Measurements from ENCODE around the gene PGA5. TPM values are rescaled to one million over a fixed set of nuclear protein-coding genes. Genes with fewer than 3 reads are reported as not detected.

Gene PGA5
- total and polyA plus RNA-seq, 10 donors, result 0.06 to 3.3 (median 1.4) TPM; not detected in 1

DNA sequence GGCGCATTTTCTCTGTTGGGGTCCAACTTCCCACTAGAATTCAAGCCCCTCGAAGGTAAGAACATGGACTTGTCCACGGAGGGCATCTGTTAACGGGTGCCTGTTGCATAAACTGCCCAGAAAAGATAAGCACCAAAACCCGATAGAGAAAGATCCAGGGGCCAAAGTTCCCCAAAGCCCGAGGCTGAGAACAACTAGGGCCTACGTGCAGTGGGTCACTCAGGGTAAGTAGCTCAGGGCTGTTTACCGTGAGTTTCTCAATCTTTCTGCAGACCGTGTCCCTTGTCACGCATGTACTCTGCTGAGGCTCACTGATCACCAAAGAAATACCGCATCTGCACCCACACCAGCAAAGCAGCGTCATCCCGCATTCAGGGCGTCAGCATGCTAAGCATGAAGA, 24.4 kb downstream of the PGA5 start:
- Histone ChIP-seq H3K9me3 (no peaks in the 10 kb centered on the region), H3K4me3 (no peak overlapping the region), H3K36me3 (no peaks in the 10 kb centered on the region), H3K4me1 (no peaks in the 10 kb centered on the region), H3K27ac (no peak overlapping the region), H3K27me3 (replicated peaks in 1 of 7) (no peaks in the 10 kb centered on the region)
- intact Hi-C loops (cut with DNase I; ENCODE audit: low total_unique reads), result no loop called here
- 89 to 95% (median 93%) methylated on average over 11 to 14 of the region's 14 CpGs for WGBS, 5 donors
- DNase-seq, result no peak
- TF ChIP-seq POLR2A (IDR thresholded peaks at IDR 0.05), result no peak
- TF ChIP-seq, protein P1, sequence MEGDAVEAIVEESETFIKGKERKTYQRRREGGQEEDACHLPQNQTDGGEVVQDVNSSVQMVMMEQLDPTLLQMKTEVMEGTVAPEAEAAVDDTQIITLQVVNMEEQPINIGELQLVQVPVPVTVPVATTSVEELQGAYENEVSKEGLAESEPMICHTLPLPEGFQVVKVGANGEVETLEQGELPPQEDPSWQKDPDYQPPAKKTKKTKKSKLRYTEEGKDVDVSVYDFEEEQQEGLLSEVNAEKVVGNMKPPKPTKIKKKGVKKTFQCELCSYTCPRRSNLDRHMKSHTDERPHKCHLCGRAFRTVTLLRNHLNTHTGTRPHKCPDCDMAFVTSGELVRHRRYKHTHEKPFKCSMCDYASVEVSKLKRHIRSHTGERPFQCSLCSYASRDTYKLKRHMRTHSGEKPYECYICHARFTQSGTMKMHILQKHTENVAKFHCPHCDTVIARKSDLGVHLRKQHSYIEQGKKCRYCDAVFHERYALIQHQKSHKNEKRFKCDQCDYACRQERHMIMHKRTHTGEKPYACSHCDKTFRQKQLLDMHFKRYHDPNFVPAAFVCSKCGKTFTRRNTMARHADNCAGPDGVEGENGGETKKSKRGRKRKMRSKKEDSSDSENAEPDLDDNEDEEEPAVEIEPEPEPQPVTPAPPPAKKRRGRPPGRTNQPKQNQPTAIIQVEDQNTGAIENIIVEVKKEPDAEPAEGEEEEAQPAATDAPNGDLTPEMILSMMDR (IDR thresholded peaks at IDR 0.05 in 8 of 11, conservative IDR thresholded peaks at IDR 0.05 in 3 of 11), result no peak
- no peak for TF ChIP-seq POLR2AphosphoS5 (IDR thresholded peaks at IDR 0.05)

DNA sequence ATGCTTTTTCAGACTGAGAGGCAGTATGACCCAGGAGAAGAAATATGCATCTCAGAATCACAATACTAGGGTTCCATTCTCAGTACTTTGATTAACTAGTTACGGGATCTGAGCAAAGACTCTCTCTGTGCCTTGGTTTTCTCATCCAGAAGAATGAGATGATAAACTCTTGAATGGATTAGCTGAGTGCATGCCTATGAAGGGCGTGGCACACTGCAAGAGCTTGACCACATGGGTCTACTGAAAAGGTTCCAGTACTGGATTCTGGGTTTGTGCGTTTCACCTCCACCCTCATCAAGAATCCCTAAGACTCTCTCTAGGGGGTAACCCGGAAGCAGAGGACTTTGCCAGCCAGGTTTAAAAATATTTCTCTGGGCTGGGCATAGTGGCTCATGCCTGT, 25.6 kb downstream of the PGA5 start:
- Histone ChIP-seq H3K9me3 (no peaks in the 10 kb centered on the region), H3K27me3 (replicated peaks in 1 of 7) (no peaks in the 10 kb centered on the region), H3K36me3 (no peaks in the 10 kb centered on the region), H3K27ac (no peak overlapping the region), H3K4me3 (no peak overlapping the region), H3K4me1 (no peaks in the 10 kb centered on the region)
- intact Hi-C loops (cut with DNase I; ENCODE audit: low total_unique reads), result no loop called here
- TF ChIP-seq, protein P1 (IDR thresholded peaks at IDR 0.05 in 8 of 11, conservative IDR thresholded peaks at IDR 0.05 in 3 of 11), result no peak
- no peak for TF ChIP-seq POLR2AphosphoS5 (IDR thresholded peaks at IDR 0.05)
- TF ChIP-seq POLR2A (IDR thresholded peaks at IDR 0.05), result no peak
- WGBS, 5 donors, result 82 to 97% (median 91%) methylated on average over 4 of the region's 4 CpGs
- DNase-seq, result no peak

DNA sequence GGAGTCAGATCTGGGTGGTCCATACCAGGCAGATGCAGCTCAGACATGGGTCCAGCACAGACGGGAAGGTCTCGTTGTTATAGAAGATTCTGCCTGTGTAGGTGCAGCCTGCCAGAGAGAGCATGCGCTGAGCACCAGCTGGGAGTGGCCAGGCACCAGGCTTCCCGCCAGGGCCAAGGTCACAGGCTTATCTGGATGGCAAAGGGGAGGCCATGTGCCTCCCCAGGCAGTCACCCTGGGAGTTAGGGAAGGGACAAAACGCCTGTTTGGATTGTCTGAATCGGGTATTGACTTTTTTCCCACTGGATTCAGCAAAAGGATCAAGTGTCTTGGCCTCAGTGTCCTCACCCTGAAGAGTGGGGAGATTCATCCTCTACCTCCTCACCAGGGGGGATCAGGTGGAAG, 26.5 kb downstream of the PGA5 start:
- no peak for DNase-seq
- no peaks in the 10 kb centered on the region for H3K4me1 ChIP-seq
- TF ChIP-seq POLR2AphosphoS5 (IDR thresholded peaks at IDR 0.05), result no peak
- TF ChIP-seq, protein P1 (IDR thresholded peaks at IDR 0.05 in 8 of 11, conservative IDR thresholded peaks at IDR 0.05 in 3 of 11), result no peak
- no peak for TF ChIP-seq POLR2A (IDR thresholded peaks at IDR 0.05)
- no peaks in the 10 kb centered on the region for H3K9me3 ChIP-seq
- H3K27ac ChIP-seq, result no peak overlapping the region
- 51 to 91% (median 72%) methylated on average over 4 to 6 of the region's 6 CpGs for WGBS, 5 donors
- H3K4me3 ChIP-seq, result no peak overlapping the region
- no peaks in the 10 kb centered on the region for H3K27me3 ChIP-seq (replicated peaks in 1 of 7)
- intact Hi-C loops (cut with DNase I; ENCODE audit: low total_unique reads), result no loop called here
- no peaks in the 10 kb centered on the region for H3K36me3 ChIP-seq

DNA sequence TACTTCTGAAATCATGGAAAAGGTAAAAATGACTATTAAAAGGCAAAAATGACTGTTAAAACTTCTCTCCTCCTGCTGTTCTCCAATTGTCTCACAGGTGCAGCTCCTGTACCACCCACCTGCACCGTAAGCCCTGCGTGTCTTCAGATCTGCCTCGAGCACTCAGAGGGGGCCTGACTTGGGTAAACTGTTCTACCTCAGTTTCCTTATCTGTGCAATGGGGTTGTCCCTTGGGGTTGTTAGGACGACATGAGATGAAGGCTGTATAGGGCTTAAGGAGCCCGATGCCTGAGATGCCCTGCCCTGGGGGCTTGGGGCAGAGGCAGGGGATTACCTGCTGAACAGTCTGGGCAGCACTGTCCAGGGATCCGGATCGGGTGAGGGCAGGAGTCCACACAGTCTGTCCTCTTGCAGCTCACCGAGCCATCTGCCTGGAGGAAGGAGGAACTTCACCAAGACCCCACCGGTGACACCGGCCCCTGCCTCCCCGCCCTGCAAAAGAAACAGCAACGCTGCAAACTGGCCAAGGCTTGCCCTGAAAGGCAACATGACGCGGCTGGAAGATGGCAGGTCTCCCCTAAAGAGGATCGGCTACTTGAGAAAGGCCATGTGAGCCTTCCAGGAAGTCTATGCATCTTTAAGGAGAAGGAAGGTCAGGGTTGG, 27.7 kb downstream of the PGA5 start:
- 89 to 94% (median 92%) methylated on average over 15 of the region's 15 CpGs for WGBS, 5 donors
- no peaks in the 10 kb centered on the region for H3K27me3 ChIP-seq (replicated peaks in 1 of 7)
- DNase-seq, result no peak
- intact Hi-C loops (cut with DNase I; ENCODE audit: low total_unique reads), result no loop called here
- no peaks in the 10 kb centered on the region for H3K9me3 ChIP-seq
- H3K4me1 ChIP-seq, result no peaks in the 10 kb centered on the region
- TF ChIP-seq POLR2A (IDR thresholded peaks at IDR 0.05) (no peak), POLR2AphosphoS5 (IDR thresholded peaks at IDR 0.05) (no peak)
- TF ChIP-seq, protein P1 (IDR thresholded peaks at IDR 0.05 in 8 of 11, conservative IDR thresholded peaks at IDR 0.05 in 3 of 11), result no peak
- no peak overlapping the region for H3K4me3 ChIP-seq
- no peak overlapping the region for H3K27ac ChIP-seq
- H3K36me3 ChIP-seq, result no peaks in the 10 kb centered on the region

All from spleen (tissue), 11 donors.